Nephron progenitor cell (in vitro differentiated cells): ENCODE measurements around the gene LCE3C.

ENCODE experiments used
- DNase-seq: peaks from one replicate; pipeline ENCODE4 v3.0.0; 2021
- H3K27ac Mint-ChIP-seq: 2 replicates; pipeline ENCODE4 v1.8.0; 2021; ENCODE audit warnings: mild to moderate bottlenecking, moderate library complexity, mixed read lengths
- H3K27me3 Mint-ChIP-seq: 2 replicates; pipeline ENCODE4 v1.8.0; 2021; ENCODE audit warnings: mild to moderate bottlenecking, low read depth, mixed read lengths; ENCODE audit not compliant: poor library complexity
- H3K36me3 Mint-ChIP-seq: 2 replicates; pipeline ENCODE4 v1.8.0; 2021; ENCODE audit warnings: low read depth, mixed read lengths
- H3K4me1 Mint-ChIP-seq: 2 replicates; pipeline ENCODE4 v1.8.0; 2021; ENCODE audit warnings: mixed read lengths
- H3K4me3 Mint-ChIP-seq: 2 replicates; pipeline ENCODE4 v1.8.0; 2021; ENCODE audit warnings: mild to moderate bottlenecking, moderate library complexity, mixed read lengths
- H3K9me3 Mint-ChIP-seq: 2 replicates; pipeline ENCODE4 v1.8.0; 2021; ENCODE audit warnings: mild to moderate bottlenecking, moderate library complexity, mixed read lengths
- CTCF ChIP-seq: fragments of 200-600 bp; sonication (generic); IDR thresholded peaks from 2 replicates; pipeline ENCODE4 v1.5.0; 2021; ENCODE audit warnings: antibody characterized with exemption

LCE3C gene

DNA sequence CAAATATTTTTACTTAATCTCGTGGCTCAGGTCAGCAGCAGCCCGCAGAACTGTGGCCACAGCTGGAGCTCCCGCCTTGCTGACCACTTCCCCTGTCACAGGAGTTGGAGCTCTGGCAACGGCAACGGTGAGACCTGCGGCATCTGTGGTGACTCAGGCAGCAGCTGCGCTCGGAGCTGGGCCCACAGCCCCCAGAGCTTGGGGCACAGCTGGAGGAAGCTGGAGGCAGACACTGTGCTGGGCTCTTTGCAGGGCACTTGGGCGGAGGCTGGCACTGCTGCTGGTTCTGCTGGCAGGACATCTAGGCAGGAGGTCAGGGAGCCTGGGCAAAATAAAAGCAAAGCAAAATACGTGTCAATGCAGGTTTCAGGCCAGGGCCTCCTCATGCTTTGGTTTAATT is 22.8 kb downstream of the LCE3C start, which contains the start of gene LCE3A:
Gene LCE3A (minus strand): TSS at position 301 of the 400 bp plus-strand sequence. CDS start 0 bp downstream, at position 301.
- Mint-ChIP-seq H3K9me3 (peaks cover 90% of the 10 kb centered on the region), H3K27me3 (peaks cover 2% of the 10 kb centered on the region), H3K27ac (no peak within 1 kb of the TSS), H3K4me1 (no peaks in the 10 kb centered on the region), H3K36me3 (peaks cover 7% of the 10 kb centered on the region), H3K4me3 (peak within 1 kb of the TSS; percentile 1)
- DNase-seq, result no peak
- no peak for TF ChIP-seq CTCF

DNA sequence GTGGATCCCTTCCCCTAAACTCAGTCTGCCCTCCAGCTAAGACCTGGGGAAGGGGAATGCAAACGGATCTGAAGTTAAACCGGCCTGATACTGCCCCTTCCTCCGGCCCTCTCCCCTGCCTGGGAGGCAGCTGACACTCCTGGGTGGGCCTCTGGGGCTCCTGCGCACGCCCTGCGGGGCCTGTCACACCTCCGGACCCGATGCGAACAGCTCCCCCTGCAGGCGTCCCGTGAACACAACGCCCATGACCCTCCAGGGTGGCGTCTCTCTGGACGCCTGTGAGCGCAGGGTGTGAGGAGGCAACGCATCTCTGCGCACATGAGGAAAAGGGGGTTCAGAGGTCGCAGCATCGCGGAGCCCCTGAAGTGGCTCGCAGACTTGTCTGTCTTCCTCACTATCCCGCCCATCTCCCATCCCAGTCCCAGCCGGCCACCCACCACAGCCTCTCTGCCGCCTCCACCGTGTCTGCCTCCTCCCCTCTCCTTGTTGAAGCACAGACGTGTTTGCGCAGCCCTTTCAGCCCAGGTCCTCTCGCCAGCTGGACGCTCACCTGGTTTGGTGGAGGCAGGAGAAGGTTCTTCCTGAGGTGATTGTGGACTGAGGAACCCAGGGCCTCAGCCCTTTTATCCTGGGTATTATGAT is 23.3 kb downstream of the LCE3C start:
- peaks cover 2% of the 10 kb centered on the region for H3K27me3 Mint-ChIP-seq
- H3K27ac Mint-ChIP-seq, result no peak overlapping the region
- no peaks in the 10 kb centered on the region for H3K4me1 Mint-ChIP-seq
- DNase-seq, result no peak
- peaks cover 92% of the 10 kb centered on the region for H3K9me3 Mint-ChIP-seq
- TF ChIP-seq CTCF, result no peak
- H3K36me3 Mint-ChIP-seq, result peaks cover 5% of the 10 kb centered on the region
- no peak overlapping the region for H3K4me3 Mint-ChIP-seq

DNA sequence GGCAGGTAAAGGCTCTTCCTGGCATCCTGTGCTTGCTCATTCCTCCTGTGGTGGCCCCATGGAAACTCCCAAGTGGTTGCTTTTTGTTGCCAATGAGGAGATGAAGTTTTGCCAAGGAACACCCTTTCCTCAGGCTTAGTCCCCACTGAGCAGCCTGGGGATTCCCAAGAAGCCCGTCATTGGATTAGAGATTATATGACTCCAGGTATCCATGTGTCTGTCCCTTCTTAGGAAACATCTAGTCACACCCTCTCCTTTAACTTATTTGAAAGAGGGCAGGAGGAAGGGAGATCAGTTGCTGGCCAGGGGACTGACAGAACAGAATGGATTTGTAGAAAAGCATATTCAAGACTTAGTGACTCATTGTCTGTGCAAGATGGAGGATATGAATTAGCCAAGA is 26.7 kb downstream of the LCE3C start:
- peaks cover 2% of the 10 kb centered on the region for H3K27me3 Mint-ChIP-seq
- no peaks in the 10 kb centered on the region for H3K36me3 Mint-ChIP-seq
- no peak overlapping the region for H3K4me3 Mint-ChIP-seq
- no peak for DNase-seq
- peaks cover 90% of the 10 kb centered on the region for H3K9me3 Mint-ChIP-seq
- H3K4me1 Mint-ChIP-seq, result no peaks in the 10 kb centered on the region
- TF ChIP-seq CTCF, result no peak
- no peak overlapping the region for H3K27ac Mint-ChIP-seq

GRCh38 chr1:152630596-152630995 is 30.6 kb downstream of the LCE3C start:
- no peaks in the 10 kb centered on the region for H3K36me3 Mint-ChIP-seq
- H3K27ac Mint-ChIP-seq, result no peak overlapping the region
- H3K4me3 Mint-ChIP-seq, result no peak overlapping the region
- peaks cover 94% of the 10 kb centered on the region for H3K9me3 Mint-ChIP-seq
- no peak for DNase-seq
- peaks cover 7% of the 10 kb centered on the region for H3K27me3 Mint-ChIP-seq
- no peak for TF ChIP-seq CTCF
- no peaks in the 10 kb centered on the region for H3K4me1 Mint-ChIP-seq

GRCh38 chr1:152640351-152640750 is 40.3 kb downstream of the LCE3C start:
- peaks cover 1% of the 10 kb centered on the region for H3K27me3 Mint-ChIP-seq
- no peaks in the 10 kb centered on the region for H3K36me3 Mint-ChIP-seq
- H3K9me3 Mint-ChIP-seq, result peaks cover 90% of the 10 kb centered on the region
- no peak overlapping the region for H3K27ac Mint-ChIP-seq
- H3K4me3 Mint-ChIP-seq, result no peak overlapping the region
- TF ChIP-seq CTCF, result no peak
- no peak for DNase-seq
- H3K4me1 Mint-ChIP-seq, result no peaks in the 10 kb centered on the region

- H3K9me3 Mint-ChIP-seq, result peaks cover 86% of the 10 kb centered on the region
- TF ChIP-seq CTCF, result no peak
- DNase-seq, result no peak
- no peak overlapping the region for H3K4me3 Mint-ChIP-seq
- no peak overlapping the region for H3K27ac Mint-ChIP-seq
- H3K36me3 Mint-ChIP-seq, result no peaks in the 10 kb centered on the region
- H3K27me3 Mint-ChIP-seq, result no peaks in the 10 kb centered on the region
- H3K4me1 Mint-ChIP-seq, result no peaks in the 10 kb centered on the region
These were observed 43.9 kb downstream of the LCE3C start for GRCh38 chr1:152643945-152644344.
